H1 (cell line): ENCODE measurements around the gene GPR21. TPM values are rescaled to one million over a fixed set of nuclear protein-coding genes. Genes with fewer than 3 reads are reported as not detected.

Experiments used
- CTCF ChIA-PET: fragments of 300-600 bp; sonication (Branson Sonifier 250); formaldehyde crosslinking; loops from one replicate; lab custom pipeline; 2021; ENCODE audit not compliant: partially characterized antibody; lab: Charles Lee
- POLR2A ChIA-PET: fragments of 300-600 bp; sonication (Branson Sonifier 250); formaldehyde crosslinking; loops from one replicate; lab custom pipeline; 2021; ENCODE audit warnings: inconsistent platforms; ENCODE audit not compliant: partially characterized antibody; lab: Charles Lee
- DNase-seq, 2 experiments: peaks; one replicate each; pipeline versions ENCODE4 v3.0.0 to v3.0.0-alpha.2; 2010 to 2022; ENCODE audit warnings: low spot score in 2 of 2, low read depth in 1 of 2, mixed read lengths in 1 of 2
- FAIRE-seq: peaks from 2 replicates; lab custom pipeline; 2011; peaks lifted over from hg19 to GRCh38; lab: Jason Lieb, UNC
- H2AFZ ChIP-seq: 2 replicates; pipeline ENCODE4 v1.8.1; 2012; ENCODE audit warnings: low read length, inconsistent platforms
- H2AK5ac ChIP-seq: 2 replicates; pipeline ENCODE4 v1.6.1; 2013; ENCODE audit warnings: low read depth, low read length
- H2BK120ac ChIP-seq: replicated peaks from 2 replicates; pipeline ENCODE3; 2013; ENCODE audit warnings: low read depth, low read length, inconsistent platforms
- H2BK12ac ChIP-seq: 2 replicates; pipeline ENCODE4 v1.6.1; 2013; ENCODE audit warnings: low read depth, low read length
- H2BK15ac ChIP-seq: 2 replicates; pipeline ENCODE4 v1.6.1; 2013; ENCODE audit warnings: low read length
- H2BK20ac ChIP-seq: 2 replicates; pipeline ENCODE4 v1.6.1; 2013; ENCODE audit warnings: low read length
- H2BK5ac ChIP-seq: 2 replicates; pipeline ENCODE4 v1.6.1; 2013; ENCODE audit warnings: low read depth, low read length
- H3K14ac ChIP-seq: 2 replicates; pipeline ENCODE4 v1.6.1; 2013; ENCODE audit warnings: inconsistent platforms; ENCODE audit not compliant: insufficient read length
- H3K18ac ChIP-seq: 2 replicates; pipeline ENCODE4 v1.6.1; 2013; ENCODE audit warnings: low read length; ENCODE audit errors: extremely low read depth
- H3K23ac ChIP-seq: 2 replicates; pipeline ENCODE4 v1.6.1; 2013; ENCODE audit warnings: inconsistent platforms; ENCODE audit not compliant: insufficient read length
- H3K23me2 ChIP-seq: 2 replicates; pipeline ENCODE4 v1.6.1; 2013; ENCODE audit warnings: low read depth, low read length
- H3K27ac ChIP-seq: 2 replicates; pipeline ENCODE4 v1.6.1; 2011; ENCODE audit warnings: low read depth, low read length, inconsistent platforms
- H3K27me3 ChIP-seq, 4 experiments: replicated peaks in 1 of 4; 1 replicate in 1 of 4; 2 replicates in 3 of 4; pipeline versions ENCODE4 v1.6.1 to v1.8.1; 2011 to 2013; ENCODE audit warnings: low read length in 3 of 4, mild to moderate bottlenecking in 3 of 4, inconsistent platforms in 2 of 4, mixed read lengths in 2 of 4, moderate library complexity in 1 of 4; ENCODE audit not compliant: control insufficient read depth in 3 of 4, insufficient read depth in 3 of 4; ENCODE audit errors: extremely low read depth in 1 of 4
- H3K36me3 ChIP-seq, 4 experiments: 2 replicates each; pipeline versions ENCODE4 v1.6.1 to v1.8.1; 2011 to 2013; ENCODE audit warnings: mild to moderate bottlenecking in 4 of 4, low read length in 3 of 4, moderate library complexity in 2 of 4, control low read depth in 1 of 4, inconsistent platforms in 1 of 4; ENCODE audit not compliant: insufficient read depth in 4 of 4, control insufficient read depth in 2 of 4
- H3K4ac ChIP-seq: replicated peaks from 2 replicates; pipeline ENCODE3; 2013; ENCODE audit warnings: low read length, low read depth, mixed read lengths, inconsistent platforms; ENCODE audit not compliant: insufficient read length
- H3K4me1 ChIP-seq, 4 experiments: replicated peaks in 1 of 4; 1 replicate in 1 of 4; 2 replicates in 3 of 4; pipeline versions ENCODE4 v1.6.1 to v1.8.1; 2011 to 2013; ENCODE audit warnings: low read length in 3 of 4, inconsistent platforms in 2 of 4, mixed read lengths in 1 of 4; ENCODE audit not compliant: insufficient read depth in 4 of 4, control insufficient read depth in 3 of 4
- H3K4me2 ChIP-seq, 2 experiments: 2 replicates each; pipeline versions ENCODE4 v1.6.1 to v1.8.1; 2011 to 2013; ENCODE audit warnings: low read depth in 2 of 2, low read length in 2 of 2, control low read depth in 1 of 2, inconsistent platforms in 1 of 2, mild to moderate bottlenecking in 1 of 2; ENCODE audit not compliant: insufficient read depth in 1 of 2
- H3K4me3 ChIP-seq, 4 experiments: fragments of 200-600, 300-600 bp in 1 of 4; sonication (generic), shearing (Covaris generic), sonication (Bioruptor Twin) in 1 of 4; 2 replicates each; pipeline versions ENCODE4 v1.5.1 to v1.8.1; 2011 to 2016; ENCODE audit warnings: low read length in 4 of 4, low read depth in 3 of 4, control low read depth in 2 of 4, inconsistent platforms in 2 of 4, mild to moderate bottlenecking in 2 of 4, mixed read lengths in 1 of 4, moderate library complexity in 1 of 4; ENCODE audit not compliant: insufficient read depth in 2 of 4; ENCODE audit errors: extremely low read depth in 1 of 4
- H3K56ac ChIP-seq: replicated peaks from 2 replicates; pipeline ENCODE3; 2013; ENCODE audit warnings: low read depth, mild to moderate bottlenecking, mixed read lengths, low read length, inconsistent platforms; ENCODE audit not compliant: insufficient read length
- H3K79me1 ChIP-seq: 2 replicates; pipeline ENCODE4 v1.6.1; 2013; ENCODE audit warnings: low read depth, low read length, control low read depth
- H3K79me2 ChIP-seq, 2 experiments: 2 replicates each; pipeline versions ENCODE4 v1.6.1 to v1.8.1; 2012 to 2013; ENCODE audit warnings: low read length in 2 of 2, mild to moderate bottlenecking in 2 of 2, inconsistent platforms in 1 of 2; ENCODE audit not compliant: insufficient read depth in 2 of 2, control insufficient read depth in 1 of 2
- H3K9ac ChIP-seq, 4 experiments: replicated peaks in 1 of 4; 1 replicate in 1 of 4; 2 replicates in 3 of 4; pipeline versions ENCODE4 v1.6.1 to v1.8.1; 2011 to 2013; ENCODE audit warnings: low read depth in 3 of 4, low read length in 3 of 4, control low read depth in 2 of 4, mild to moderate bottlenecking in 2 of 4, moderate library complexity in 2 of 4, inconsistent platforms in 1 of 4; ENCODE audit errors: extremely low read depth in 1 of 4
- H3K9me3 ChIP-seq, 2 experiments: 2 replicates each; pipeline versions ENCODE4 v1.6.1 to v1.8.1; 2012 to 2013; ENCODE audit warnings: mild to moderate bottlenecking in 2 of 2, moderate library complexity in 2 of 2, control low read depth in 1 of 2, inconsistent platforms in 1 of 2, low read depth in 1 of 2, low read length in 1 of 2, mixed read lengths in 1 of 2; ENCODE audit not compliant: insufficient read depth in 2 of 2
- H4K20me1 ChIP-seq, 2 experiments: replicated peaks in 1 of 2; 2 replicates each; pipeline versions ENCODE3 to v1.8.1; 2011 to 2013; ENCODE audit warnings: inconsistent platforms in 2 of 2, low read length in 2 of 2, mild to moderate bottlenecking in 1 of 2; ENCODE audit not compliant: insufficient read depth in 2 of 2, control insufficient read depth in 1 of 2
- H4K5ac ChIP-seq: 2 replicates; pipeline ENCODE4 v1.6.1; 2013; ENCODE audit warnings: low read length, low read depth, mixed read lengths, inconsistent platforms; ENCODE audit not compliant: insufficient read length
- H4K8ac ChIP-seq: 2 replicates; pipeline ENCODE4 v1.8.0; 2013; ENCODE audit warnings: mild to moderate bottlenecking, moderate library complexity, low read length, inconsistent platforms; ENCODE audit not compliant: insufficient read depth; ENCODE audit errors: extremely low read depth
- H4K91ac ChIP-seq: replicated peaks from 2 replicates; pipeline ENCODE3; 2013; ENCODE audit warnings: low read length, mixed read lengths, inconsistent platforms; ENCODE audit not compliant: insufficient read length
- ASH2L ChIP-seq: fragments of 200-600, 300-600 bp; sonication (generic); IDR thresholded peaks from one replicate; pipeline ENCODE4 v1.7.1; 2017; ENCODE audit warnings: low read length
- BCL11A ChIP-seq, 2 experiments: IDR thresholded peaks; one replicate each; pipeline ENCODE4 v1.6.1; 2011; ENCODE audit warnings: low read depth in 2 of 2, low read length in 2 of 2, mild to moderate bottlenecking in 2 of 2
- BRCA1 ChIP-seq: IDR thresholded peaks from 2 replicates; pipeline ENCODE4 v1.6.1; 2012; ENCODE audit warnings: low read depth, low read length, improper control_type of control experiment
- CEBPB ChIP-seq: IDR thresholded peaks from 2 replicates; pipeline ENCODE4 v1.6.1; 2012; ENCODE audit warnings: low read depth, low read length
- EGR1 ChIP-seq: IDR thresholded peaks from 2 replicates; pipeline ENCODE4 v1.6.1; 2011; ENCODE audit warnings: low read depth, low read length, borderline replicate concordance
- EP300 ChIP-seq, 2 experiments: IDR thresholded peaks; 1 replicate in 1 of 2; 2 replicates in 1 of 2; pipeline ENCODE4 v1.6.1; 2011 to 2012; ENCODE audit warnings: low read depth in 2 of 2, low read length in 2 of 2, mild to moderate bottlenecking in 2 of 2, borderline replicate concordance in 1 of 2, inconsistent platforms in 1 of 2, moderate library complexity in 1 of 2
- EZH2 ChIP-seq: fragments of 200-600 bp; sonication (generic); IDR thresholded peaks from 2 replicates; pipeline ENCODE4 v1.7.1; 2012; ENCODE audit warnings: low read depth, mild to moderate bottlenecking, moderate library complexity, low read length, inconsistent platforms; ENCODE audit not compliant: severe bottlenecking
- KDM5A ChIP-seq: fragments of 200-600 bp; IDR thresholded peaks from 2 replicates; pipeline ENCODE4 v1.7.1; 2012; ENCODE audit warnings: mild to moderate bottlenecking, low read length, inconsistent platforms, mixed read lengths
- POU5F1 ChIP-seq: IDR thresholded peaks from 2 replicates; pipeline ENCODE4 v1.6.1; 2011; ENCODE audit warnings: low read depth, mild to moderate bottlenecking, low read length, moderate library complexity
- TAF7 ChIP-seq: optimal IDR thresholded peaks from 2 replicates; pipeline ENCODE3; 2011; ENCODE audit warnings: low read depth, mild to moderate bottlenecking, inconsistent platforms, low read length, moderate library complexity, borderline replicate concordance
- WGBS, 2 experiments: shearing (Covaris generic) in 1 of 2; methylation state at CpG; one replicate each; pipeline versions ENCODE4 v1.1.6 to v1.1.7; 2013 to 2015; ENCODE audit warnings: low lambda C conversion rate in 2 of 2, mixed read lengths in 2 of 2, inconsistent platforms in 1 of 2, low coverage in 1 of 2, missing lambda C conversion rate in 1 of 2; ENCODE audit not compliant: insufficient replicate concordance in 2 of 2, insufficient coverage in 1 of 2, insufficient read length in 1 of 2; ENCODE audit errors: extremely low coverage in 1 of 2, missing lambda C conversion rate in 1 of 2; 5-methylcytosine and 5-hydroxymethylcytosine counted together
- polyA plus RNA-seq, 7 experiments: library from polyadenylated mRNA; depleted of rRNA in 3 of 7; stranded (reverse) in 5 of 7; unstranded in 2 of 7; fragments of >200 nt in 5 of 7; fragments of 200-250 nt in 2 of 7; gene quantifications; 1 replicate in 5 of 7; 2 replicates in 1 of 7; 4 replicates in 1 of 7; pipeline versions ENCODE4 v1.2.1 to v1.2.3, GENCODE V29; 2011 to 2013; ENCODE audit warnings: missing spikeins in 2 of 7, mixed read lengths in 2 of 7
- total RNA-seq: library from RNA; stranded (reverse); fragmentation: NEBNext Ultra II Directional; extraction: Animal tissue kit (Norgen Biotek cat#: 25700); gene quantifications from 2 replicates; pipeline ENCODE4 v1.2.1, GENCODE V29; 2021

GPR21 gene
- total and polyA plus RNA-seq, 2 of the 8 experiments (the other 6 are each of a cell fraction or from before 2014, with no cell fraction given) = 0.58 to 0.71 TPM

DNA sequence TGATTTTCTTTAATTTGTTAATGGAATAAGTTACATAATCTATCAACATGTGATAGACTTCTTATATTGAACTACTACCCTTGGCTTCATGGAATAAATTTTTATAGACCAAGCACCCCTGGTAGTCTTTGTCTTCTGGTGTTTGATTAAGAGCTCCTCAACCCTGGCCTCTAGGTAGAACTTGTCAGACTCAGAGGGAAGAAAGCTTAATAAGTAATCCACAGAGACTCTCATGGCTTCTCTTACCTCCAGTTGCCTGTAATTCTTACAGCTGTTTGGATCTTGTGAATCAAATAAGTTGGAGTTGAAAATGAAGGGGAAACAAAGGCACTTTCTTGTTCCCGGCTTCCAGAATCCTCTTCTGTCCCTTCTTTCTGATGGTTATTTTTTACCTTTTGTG is 7.0 kb upstream of the GPR21 start:
- Histone ChIP-seq H4K20me1 (peaks cover 2% of the 10 kb centered on the region in 2 experiments), H2AK5ac (no peak overlapping the region), H3K27ac (no peak overlapping the region), H3K18ac (no peak overlapping the region), H3K23me2 (no peaks in the 10 kb centered on the region), H3K79me1 (no peaks in the 10 kb centered on the region), H3K9ac (no peak overlapping the region), H3K14ac (no peak overlapping the region), H4K91ac (no peak overlapping the region), H3K4me1 (no peaks in the 10 kb centered on the region), H4K5ac (no peak overlapping the region), H2BK5ac (no peak overlapping the region), H3K9me3 (no peaks in the 10 kb centered on the region), H2BK20ac (no peak overlapping the region), H3K27me3 (no peaks in the 10 kb centered on the region), H3K56ac (no peak overlapping the region), H3K23ac (no peak overlapping the region), H2AFZ (no peak overlapping the region), H2BK12ac (no peak overlapping the region), H3K4ac (no peak overlapping the region), H4K8ac (no peak overlapping the region), H3K36me3 (peaks cover 0 to 20% (median 6%) of the 10 kb centered on the region in 4 experiments; a peak in 3 of 8 replicates), H3K4me2 (no peak overlapping the region), H2BK15ac (no peak overlapping the region), H3K4me3 (no peak overlapping the region), H3K79me2 (no peaks in the 10 kb centered on the region), H2BK120ac (no peak overlapping the region)
- no peak for FAIRE-seq
- CTCF ChIA-PET = interaction anchor here (0.6 to 0.7 kb wide), 2 partner anchors 74 to 286 kb away, joined by 3 read pairs; no protein-coding TSS in a partner anchor
- no peak for TF ChIP-seq KDM5A
- TF ChIP-seq EP300 (IDR thresholded peaks at IDR 0.05; ENCODE audit: borderline replicate concordance in 1 of 2, low read depth in 2 of 2, low read length in 2 of 2) = no peak
- no peak for TF ChIP-seq POU5F1
- TF ChIP-seq TAF7 = no peak
- TF ChIP-seq BCL11A (IDR thresholded peaks at IDR 0.05; ENCODE audit: low read depth in 2 of 2, low read length in 2 of 2) = no peak
- no peak for TF ChIP-seq ASH2L
- no peak for TF ChIP-seq EGR1
- no peak for TF ChIP-seq BRCA1
- TF ChIP-seq EZH2 = no peak
- no peak for TF ChIP-seq CEBPB
- POLR2A ChIA-PET = interaction anchor here (0.9 to 1.8 kb wide), 2 partner anchors 10 to 22 kb away, joined by 3 to 5 read pairs; no protein-coding TSS in a partner anchor
- DNase-seq = no peak
- WGBS, 2 experiments = 90% methylated on average over 1 of the region's 1 CpG; no CpG with 5 or more reads in 1 of the 2 experiments
